ENCODE data around the gene AKNA. TPM values are rescaled to one million over a fixed set of nuclear protein-coding genes. Genes with fewer than 3 reads are reported as not detected.
A peak's percentile ranks its signal among the peaks of the same experiment; 100 is the strongest.

Gene AKNA
- total RNA-seq, 2 experiments from 2014 or later, result 61.4 to 203 TPM

GRCh38 chr9:114319147-114319546 is 68.6 kb downstream of the AKNA start:
- Histone ChIP-seq H3K9me3 (ENCODE audit: low read length) (no peaks in the 10 kb centered on the region), H4K20me1 (ENCODE audit: insufficient read depth, low read length) (no peaks in the 10 kb centered on the region), H2AFZ (ENCODE audit: low read length) (no peak overlapping the region), H3K9me2 (ENCODE audit: insufficient read depth, low read length) (no peaks in the 10 kb centered on the region), H3K36me3 (ENCODE audit: insufficient read depth, low read length) (no peaks in the 10 kb centered on the region), H3K4me2 (ENCODE audit: low read length) (no peak overlapping the region), H3K79me2 (ENCODE audit: insufficient read depth, low read depth, low read length) (no peaks in the 10 kb centered on the region), H3K4me3 (ENCODE audit: low read depth, low read length, poor library complexity, severe bottlenecking) (no peak overlapping the region), H3K27ac (ENCODE audit: low read depth, low read length, poor library complexity, severe bottlenecking) (no peak overlapping the region), H3K4me1 (ENCODE audit: insufficient read depth, low read length, poor library complexity, severe bottlenecking) (no peaks in the 10 kb centered on the region)
- POLR2A ChIA-PET, result no interaction called here
- BruUV-seq (replicated peaks), result no TSS peak
- intact Hi-C loops (cut with micrococcal nuclease; ENCODE audit: unreplicated experiment), result no loop called here
- DNase-seq (ENCODE audit: low spot score), result no peak
- TF ChIP-seq, protein P1, sequence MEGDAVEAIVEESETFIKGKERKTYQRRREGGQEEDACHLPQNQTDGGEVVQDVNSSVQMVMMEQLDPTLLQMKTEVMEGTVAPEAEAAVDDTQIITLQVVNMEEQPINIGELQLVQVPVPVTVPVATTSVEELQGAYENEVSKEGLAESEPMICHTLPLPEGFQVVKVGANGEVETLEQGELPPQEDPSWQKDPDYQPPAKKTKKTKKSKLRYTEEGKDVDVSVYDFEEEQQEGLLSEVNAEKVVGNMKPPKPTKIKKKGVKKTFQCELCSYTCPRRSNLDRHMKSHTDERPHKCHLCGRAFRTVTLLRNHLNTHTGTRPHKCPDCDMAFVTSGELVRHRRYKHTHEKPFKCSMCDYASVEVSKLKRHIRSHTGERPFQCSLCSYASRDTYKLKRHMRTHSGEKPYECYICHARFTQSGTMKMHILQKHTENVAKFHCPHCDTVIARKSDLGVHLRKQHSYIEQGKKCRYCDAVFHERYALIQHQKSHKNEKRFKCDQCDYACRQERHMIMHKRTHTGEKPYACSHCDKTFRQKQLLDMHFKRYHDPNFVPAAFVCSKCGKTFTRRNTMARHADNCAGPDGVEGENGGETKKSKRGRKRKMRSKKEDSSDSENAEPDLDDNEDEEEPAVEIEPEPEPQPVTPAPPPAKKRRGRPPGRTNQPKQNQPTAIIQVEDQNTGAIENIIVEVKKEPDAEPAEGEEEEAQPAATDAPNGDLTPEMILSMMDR (conservative IDR thresholded peaks at IDR 0.05; ENCODE audit: low read length), result no peak
- TF ChIP-seq EZH2phosphoT487 (IDR thresholded peaks at IDR 0.05; ENCODE audit: borderline replicate concordance, low read depth, low read length), result no peak
- CTCF ChIA-PET (ENCODE audit: unreplicated experiment), result interaction anchor here (1.0 kb wide), 1 partner anchor 71 kb away, joined by 3 read pairs; no protein-coding TSS in a partner anchor

DNA sequence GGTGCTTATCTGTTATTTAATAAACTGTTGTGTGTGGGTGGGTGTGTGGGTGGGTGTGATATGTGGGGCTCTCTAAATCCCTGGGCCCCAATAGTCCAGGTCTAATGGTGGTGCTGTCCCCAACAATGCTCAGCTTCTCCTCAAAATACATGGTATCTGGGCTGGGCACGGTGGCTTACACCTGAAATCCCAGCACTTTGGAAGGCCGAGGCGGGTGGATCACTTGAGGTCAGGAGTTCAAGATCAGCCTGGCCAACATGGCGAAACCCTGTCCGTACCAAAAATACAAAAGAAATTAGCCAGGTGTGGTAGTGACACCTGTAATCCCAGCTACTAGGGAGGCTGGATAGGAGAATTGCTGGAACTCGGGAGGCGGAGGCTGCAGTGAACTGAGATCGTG is 69.4 kb downstream of the AKNA start:
- Histone ChIP-seq H3K9me2 (ENCODE audit: insufficient read depth, low read length) (no peaks in the 10 kb centered on the region), H2AFZ (ENCODE audit: low read length) (no peak overlapping the region), H3K79me2 (ENCODE audit: insufficient read depth, low read depth, low read length) (no peaks in the 10 kb centered on the region), H3K9me3 (ENCODE audit: low read length) (no peaks in the 10 kb centered on the region), H3K27ac (ENCODE audit: low read depth, low read length, poor library complexity, severe bottlenecking) (no peak overlapping the region), H3K4me1 (ENCODE audit: insufficient read depth, low read length, poor library complexity, severe bottlenecking) (no peaks in the 10 kb centered on the region), H4K20me1 (ENCODE audit: insufficient read depth, low read length) (no peaks in the 10 kb centered on the region), H3K4me2 (ENCODE audit: low read length) (no peak overlapping the region), H3K36me3 (ENCODE audit: insufficient read depth, low read length) (no peaks in the 10 kb centered on the region), H3K4me3 (ENCODE audit: low read depth, low read length, poor library complexity, severe bottlenecking) (no peak overlapping the region)
- POLR2A ChIA-PET, result no interaction called here
- intact Hi-C loops (cut with micrococcal nuclease; ENCODE audit: unreplicated experiment), result no loop called here
- TF ChIP-seq EZH2phosphoT487 (IDR thresholded peaks at IDR 0.05; ENCODE audit: borderline replicate concordance, low read depth, low read length), result no peak
- TF ChIP-seq, protein P1 (conservative IDR thresholded peaks at IDR 0.05; ENCODE audit: low read length), result no peak
- no TSS peak for BruUV-seq (replicated peaks)
- DNase-seq (ENCODE audit: low spot score), result no peak
- CTCF ChIA-PET (ENCODE audit: unreplicated experiment), result no interaction called here

GRCh38 chr9:114317665-114318357 is 70.0 kb downstream of the AKNA start:
- ChIA-PET CTCF (ENCODE audit: unreplicated experiment) (no interaction called here), POLR2A (no interaction called here)
- intact Hi-C loops (cut with micrococcal nuclease; ENCODE audit: unreplicated experiment), result no loop called here
- peak; percentile 36 for DNase-seq (ENCODE audit: low spot score)
- no peak overlapping the region for H3K4me3 ChIP-seq (ENCODE audit: low read depth, low read length, poor library complexity, severe bottlenecking)
- H3K4me2 ChIP-seq (ENCODE audit: low read length), result no peak overlapping the region
- H3K9me2 ChIP-seq (ENCODE audit: insufficient read depth, low read length), result no peaks in the 10 kb centered on the region
- TF ChIP-seq, protein P1 (conservative IDR thresholded peaks at IDR 0.05; ENCODE audit: low read length), result no peak
- no peak for TF ChIP-seq EZH2phosphoT487 (IDR thresholded peaks at IDR 0.05; ENCODE audit: borderline replicate concordance, low read depth, low read length)
- no peaks in the 10 kb centered on the region for H3K36me3 ChIP-seq (ENCODE audit: insufficient read depth, low read length)
- no TSS peak for BruUV-seq (replicated peaks)
- no peak overlapping the region for H3K27ac ChIP-seq (ENCODE audit: low read depth, low read length, poor library complexity, severe bottlenecking)
- no peak overlapping the region; the same call in 1 of the 2 replicates for H2AFZ ChIP-seq (ENCODE audit: low read length)
- no peaks in the 10 kb centered on the region for H3K9me3 ChIP-seq (ENCODE audit: low read length)
- H4K20me1 ChIP-seq (ENCODE audit: insufficient read depth, low read length), result no peaks in the 10 kb centered on the region
- H3K79me2 ChIP-seq (ENCODE audit: insufficient read depth, low read depth, low read length), result no peaks in the 10 kb centered on the region
- H3K4me1 ChIP-seq (ENCODE audit: insufficient read depth, low read length, poor library complexity, severe bottlenecking), result no peaks in the 10 kb centered on the region
